GM19372 (cell line): ENCODE data around the gene DMAP1.
"Not testable (repeated sequence)": the region's sequence is repeated elsewhere in the genome, so short reads cannot be mapped to it uniquely, and the experiment has no call there.

Experiments
- ATAC-seq: cut with Tn5 transposase; IDR thresholded peaks from one replicate; pipeline ENCODE4 v1.9.1; 2021; ENCODE audit warnings: mild to moderate bottlenecking, low read depth, moderate library complexity; ENCODE audit not compliant: unreplicated experiment

DMAP1 gene

GRCh38 chr1:44213222-44214112 lies at the start of gene DMAP1:
TSS of gene DMAP1 (plus strand) at chr1:44213471. CDS start at chr1:44213754, 283 bp downstream.
- peak; percentile 71 for ATAC-seq

DNA sequence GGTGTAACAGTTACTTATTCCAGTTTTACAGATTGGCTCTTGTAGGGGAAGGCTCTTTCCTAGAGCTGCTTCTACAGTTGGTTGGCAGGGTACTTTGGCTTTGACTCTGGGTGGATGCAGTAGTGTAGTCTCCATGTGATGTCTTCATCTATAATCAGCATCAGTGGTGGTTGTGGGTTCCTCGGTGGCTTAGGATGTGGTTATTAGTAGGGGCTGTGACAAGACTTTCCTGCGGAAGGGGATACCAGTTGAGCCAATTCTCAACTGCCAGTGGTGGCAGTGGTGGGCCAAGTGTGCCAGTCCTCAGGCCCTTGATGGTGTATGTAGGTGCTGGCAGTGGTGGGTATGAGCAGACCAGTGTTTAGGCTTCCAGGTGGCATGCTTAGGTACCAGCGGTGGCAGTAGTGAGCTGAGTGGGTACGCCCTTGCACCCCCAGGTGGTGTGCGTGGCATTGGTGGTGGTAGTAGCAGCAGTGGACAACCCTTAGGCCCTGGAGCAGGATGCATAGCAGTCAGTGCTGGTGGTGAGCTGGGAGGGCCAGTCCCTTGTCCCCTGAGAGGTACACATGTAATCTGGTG lies 44.7 kb upstream of the DMAP1 start:
- ATAC-seq: no peak

DNA sequence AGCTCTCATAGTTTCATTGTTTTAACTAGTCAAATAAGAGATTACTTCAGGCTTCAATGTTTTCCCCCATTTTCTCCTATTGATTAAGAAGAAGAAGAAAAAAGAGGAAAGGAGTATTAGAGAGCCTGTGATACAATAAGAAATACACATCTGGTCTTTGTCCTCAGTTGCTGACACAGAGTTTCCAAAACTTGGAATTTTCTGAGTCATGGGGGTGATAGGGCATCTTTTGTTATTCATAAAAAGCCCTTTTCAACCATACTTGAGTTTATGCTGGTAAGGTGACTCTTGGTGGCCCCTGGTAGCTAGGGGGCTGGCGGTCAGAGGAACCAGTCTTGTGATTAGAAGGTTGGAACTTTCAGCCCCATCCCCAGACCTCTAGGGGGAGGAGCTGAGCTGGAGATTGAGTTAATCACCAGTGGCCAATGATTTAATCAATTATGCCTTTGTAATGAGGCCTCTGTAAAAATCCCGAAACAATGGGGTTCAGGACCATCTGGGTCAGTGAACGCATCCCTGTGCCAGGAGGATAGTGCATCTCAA lies 42.9 kb upstream of the DMAP1 start:
- no peak for ATAC-seq

DNA sequence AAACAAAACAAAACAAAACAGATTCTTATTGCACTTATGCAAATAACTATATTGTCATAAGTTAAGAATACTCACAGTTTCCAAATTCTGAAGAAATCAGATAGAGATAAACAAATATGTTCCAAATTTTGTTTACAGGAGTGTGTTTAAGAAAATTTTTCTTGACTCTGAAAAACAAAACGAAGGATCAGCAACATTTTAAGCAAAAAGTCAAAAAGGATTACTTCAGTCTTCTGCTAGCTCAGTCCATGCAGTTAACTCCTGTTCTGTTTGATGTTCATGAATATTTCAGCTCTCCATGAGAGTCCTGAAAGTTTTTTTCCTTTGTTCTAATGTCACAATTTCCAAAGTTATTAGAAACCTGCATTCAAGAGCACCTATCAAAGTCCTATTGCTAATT lies 38.6 kb upstream of the DMAP1 start:
- ATAC-seq: no peak

DNA sequence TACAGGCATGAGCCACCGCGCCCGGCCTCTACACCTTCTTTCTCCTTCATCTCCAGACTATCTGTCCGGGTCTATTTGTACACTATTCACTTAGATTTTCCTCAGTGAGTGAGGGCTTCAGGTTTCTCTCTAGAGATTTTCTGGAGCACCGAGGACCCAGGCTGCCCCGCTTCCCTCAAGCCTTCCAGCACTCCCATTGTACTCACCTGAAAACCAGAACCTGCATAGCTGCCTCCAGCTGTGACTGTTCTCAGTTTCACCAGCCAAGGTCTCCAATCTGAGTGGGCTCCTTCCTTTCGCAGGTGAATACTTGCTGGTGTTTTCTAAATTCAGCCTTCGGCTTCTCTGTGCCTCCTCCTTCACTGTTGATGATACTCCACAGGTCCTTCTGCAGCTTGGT lies 12.9 kb upstream of the DMAP1 start:
- ATAC-seq: no peak

DNA sequence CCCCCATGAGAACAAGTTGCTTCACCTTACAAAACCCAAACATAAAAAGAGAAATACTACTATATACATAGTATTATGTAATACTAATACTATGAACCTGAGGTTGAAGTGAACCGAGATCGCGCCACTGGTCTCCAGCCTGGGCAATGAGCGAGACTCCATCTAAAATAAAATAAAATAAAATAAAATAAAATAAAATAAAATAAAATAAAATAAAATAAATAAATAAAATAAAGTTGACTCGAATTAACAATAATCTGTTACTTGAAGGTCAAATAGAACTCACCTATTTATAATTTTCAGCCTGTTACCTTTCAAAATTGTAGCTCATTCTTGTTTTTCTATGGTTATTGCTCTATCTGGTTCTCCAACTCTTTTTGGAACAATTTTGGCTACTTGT lies 6.7 kb upstream of the DMAP1 start:
- not testable (repeated sequence) for ATAC-seq

- ATAC-seq: no peak
These were observed 5.0 kb upstream of the DMAP1 start for GRCh38 chr1:44208226-44208625.

DNA sequence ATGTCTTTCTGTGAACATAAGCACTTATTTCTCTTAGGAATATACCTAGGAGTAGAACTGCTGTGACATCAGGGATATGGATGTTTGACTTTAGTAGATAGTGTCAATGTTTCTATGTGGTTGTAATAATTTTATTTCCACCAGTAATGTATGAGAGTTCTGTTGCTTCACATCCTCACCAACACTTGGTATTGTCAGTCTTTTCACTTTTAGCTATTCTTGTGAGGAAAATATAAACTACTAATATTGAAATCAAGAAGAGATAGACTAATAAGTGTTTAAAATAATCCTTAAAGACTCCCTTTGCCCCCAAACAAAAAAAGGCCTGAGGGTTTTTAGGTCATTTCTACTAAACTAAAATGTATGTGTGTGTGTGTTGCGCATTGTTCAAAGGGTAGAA lies 2.7 kb upstream of the DMAP1 start:
- ATAC-seq: no peak

DNA sequence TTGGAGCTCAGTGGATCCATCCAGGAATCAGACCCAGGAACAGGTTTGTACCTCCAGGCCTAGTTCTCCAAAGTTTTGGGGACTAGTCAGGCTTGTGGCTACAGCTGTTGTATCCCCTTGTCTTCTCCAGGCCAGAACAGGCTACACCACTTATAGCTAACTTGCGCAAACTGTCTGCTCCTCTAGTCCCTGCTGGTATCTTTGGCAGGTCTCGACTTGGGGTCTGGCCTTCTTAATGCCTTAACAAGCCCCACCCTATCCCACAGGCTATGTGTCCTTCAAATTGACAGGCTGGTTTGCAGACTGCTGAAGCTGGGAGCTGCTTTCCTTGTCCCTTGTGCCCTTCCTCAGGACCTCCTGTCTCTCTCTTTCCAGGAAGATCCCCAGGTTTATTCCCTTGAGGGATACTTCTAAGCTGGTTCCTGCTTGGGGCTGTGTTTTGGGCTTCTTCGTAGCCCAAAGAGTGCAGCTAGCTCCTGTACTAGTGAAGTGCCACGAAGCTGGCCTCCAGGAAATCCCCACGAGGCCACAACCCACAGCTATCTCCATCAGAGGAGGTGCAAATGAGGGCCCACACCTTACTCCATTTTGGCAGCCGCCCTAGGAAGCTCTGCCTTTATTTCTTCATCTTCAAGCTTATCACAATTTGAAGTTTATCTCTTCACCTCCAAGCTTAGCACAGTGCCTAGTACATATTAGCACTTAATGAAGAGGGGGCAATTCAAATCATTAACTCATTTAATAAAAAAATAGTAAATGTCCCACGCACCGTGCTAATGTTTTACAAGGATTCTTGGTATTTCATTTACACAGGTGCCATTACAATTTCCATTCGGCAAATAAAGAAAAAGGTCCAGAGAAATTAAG lies 683 bp upstream of the DMAP1 start:
- no peak for ATAC-seq

DNA sequence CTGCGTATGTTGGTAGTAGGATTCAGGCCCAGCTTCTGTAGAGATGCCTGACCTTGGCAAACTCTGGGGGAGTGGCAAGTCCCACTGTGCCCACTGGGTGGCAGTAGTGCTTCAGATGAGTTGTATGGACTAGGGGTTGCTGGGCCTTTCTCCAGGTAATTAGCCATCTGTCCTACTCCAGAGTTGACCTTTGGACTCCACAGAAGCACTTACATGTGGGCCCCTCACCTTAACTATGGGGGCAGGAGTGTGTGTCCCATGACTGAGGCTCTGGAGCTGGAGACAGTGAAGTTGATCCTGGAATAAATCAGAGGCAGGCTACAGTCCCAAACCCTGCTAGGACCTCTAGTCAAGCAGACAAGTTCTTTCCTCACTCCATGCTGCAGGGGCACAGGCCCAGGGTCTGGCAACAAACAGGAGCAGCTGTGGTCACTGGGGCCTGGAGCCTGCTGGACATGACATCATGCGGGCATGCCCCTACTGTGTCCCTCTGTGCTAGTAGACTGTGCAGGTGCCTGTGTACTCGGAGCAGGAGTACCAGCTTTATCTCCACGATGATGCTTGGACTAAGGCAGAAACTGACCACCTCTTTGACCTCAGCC lies 4.6 kb downstream of the DMAP1 start:
- no peak for ATAC-seq

DNA sequence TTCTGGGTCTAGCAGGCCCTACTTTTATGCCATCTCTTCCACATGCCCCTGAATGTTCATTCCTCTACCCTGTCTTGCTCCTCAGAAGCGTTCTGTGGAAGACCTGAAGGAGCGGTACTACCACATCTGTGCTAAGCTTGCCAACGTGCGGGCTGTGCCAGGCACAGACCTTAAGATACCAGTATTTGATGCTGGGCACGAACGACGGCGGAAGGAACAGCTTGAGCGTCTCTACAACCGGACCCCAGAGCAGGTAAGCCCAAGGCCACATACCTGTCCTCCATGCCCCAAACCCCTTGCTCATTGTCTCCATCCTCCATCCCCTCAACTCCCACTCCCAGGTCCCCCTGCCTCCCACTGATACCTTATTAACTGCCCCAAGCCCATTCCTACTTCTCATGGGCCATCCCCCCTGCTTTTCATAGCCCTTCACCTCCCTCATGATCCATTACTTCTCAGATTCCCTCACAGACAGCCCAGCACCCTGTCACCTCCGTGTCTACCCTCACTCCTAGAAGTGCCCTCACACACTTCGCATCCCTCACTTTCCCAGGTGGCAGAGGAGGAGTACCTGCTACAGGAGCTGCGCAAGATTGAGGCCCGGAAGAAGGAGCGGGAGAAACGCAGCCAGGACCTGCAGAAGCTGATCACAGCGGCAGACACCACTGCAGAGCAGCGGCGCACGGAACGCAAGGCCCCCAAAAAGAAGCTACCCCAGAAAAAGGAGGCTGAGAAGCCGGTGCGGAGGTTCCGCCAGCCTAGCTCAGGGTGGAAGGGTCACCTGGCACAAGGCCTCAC lies 5.4 kb downstream of the DMAP1 start:
- ATAC-seq: no peak

- no peak for ATAC-seq
These were observed 6.0 kb downstream of the DMAP1 start for GRCh38 chr1:44219301-44219626.

- ATAC-seq: no peak
These were observed 6.9 kb downstream of the DMAP1 start for GRCh38 chr1:44220001-44220751.

DNA sequence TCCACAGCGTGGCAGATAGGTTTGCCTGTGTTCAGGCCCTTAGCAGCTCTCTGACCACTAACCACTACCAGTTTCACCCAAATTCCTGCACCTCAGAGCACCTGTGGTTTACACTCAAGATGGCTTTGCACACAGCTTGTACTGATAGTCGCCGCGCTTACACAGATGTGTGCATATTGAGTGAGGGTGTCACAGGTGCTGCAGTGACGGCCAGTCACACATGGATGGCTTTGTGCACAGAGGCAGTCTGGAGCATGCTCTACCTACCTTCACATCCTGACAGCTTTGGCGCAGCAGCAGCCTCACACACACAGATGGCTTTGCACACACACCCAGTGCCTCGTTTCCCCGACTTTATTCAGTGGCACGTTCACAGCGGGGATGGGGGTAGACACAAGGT lies 7.5 kb downstream of the DMAP1 start:
- ATAC-seq: no peak

DNA sequence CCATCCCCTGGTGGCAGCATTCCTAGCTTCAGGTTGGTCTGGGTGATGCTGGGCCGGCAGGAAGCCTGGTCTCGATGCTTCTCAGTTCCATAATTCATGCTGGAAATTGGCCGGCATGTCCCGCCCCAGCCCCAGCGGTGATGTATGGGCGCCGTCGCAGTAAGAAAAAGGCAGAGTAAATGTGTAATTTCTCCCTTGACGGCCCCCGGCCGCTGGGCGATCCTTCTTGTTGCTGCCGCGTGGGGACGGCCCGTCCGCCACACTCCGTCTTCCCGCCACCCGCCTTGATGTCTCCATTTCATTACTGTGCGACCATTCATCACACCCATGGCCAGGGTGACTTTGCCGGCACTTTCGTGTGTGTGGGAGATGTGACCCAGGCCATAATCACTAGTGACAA lies 8.5 kb downstream of the DMAP1 start:
- ATAC-seq: no peak

DNA sequence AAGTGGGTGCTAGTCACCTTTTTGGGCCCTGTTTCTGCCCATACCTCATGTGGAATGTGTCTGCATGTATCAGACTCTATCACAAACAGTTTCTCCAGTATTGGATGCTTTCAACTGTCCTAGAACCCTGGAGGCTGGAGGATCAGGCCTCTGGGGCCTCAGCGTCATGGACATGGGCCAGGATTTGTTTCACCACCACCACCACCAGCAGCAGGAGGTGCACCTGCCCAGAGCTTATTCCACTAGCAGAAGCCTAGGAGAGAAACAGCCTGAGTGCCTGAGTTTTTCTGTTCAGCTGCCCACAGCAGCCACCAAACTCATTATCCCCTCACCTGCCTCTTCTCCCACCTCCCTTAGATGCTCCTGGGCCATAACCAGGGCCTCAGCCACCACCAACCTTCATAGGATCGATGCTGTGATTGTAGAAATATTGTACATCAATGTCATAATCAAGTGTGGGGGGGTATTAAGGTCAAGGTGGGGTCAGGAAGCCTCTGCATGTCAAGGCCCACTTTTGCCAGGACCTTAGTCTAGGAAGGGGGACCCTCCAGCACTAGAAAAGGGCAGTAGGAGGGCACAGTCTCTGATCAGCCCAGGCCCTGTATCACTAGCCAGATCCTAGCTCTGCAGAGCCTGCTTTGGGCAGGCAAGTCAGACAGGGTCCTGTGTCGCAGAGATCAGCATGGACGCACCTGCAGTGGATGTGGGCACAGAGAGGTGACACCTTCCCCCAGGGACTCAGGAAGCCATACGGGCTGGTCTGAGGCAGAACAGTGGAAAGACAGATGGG lies 9.3 kb downstream of the DMAP1 start:
- ATAC-seq: no peak

GRCh38 chr1:44223187-44223610 lies 9.9 kb downstream of the DMAP1 start:
- ATAC-seq: no peak

DNA sequence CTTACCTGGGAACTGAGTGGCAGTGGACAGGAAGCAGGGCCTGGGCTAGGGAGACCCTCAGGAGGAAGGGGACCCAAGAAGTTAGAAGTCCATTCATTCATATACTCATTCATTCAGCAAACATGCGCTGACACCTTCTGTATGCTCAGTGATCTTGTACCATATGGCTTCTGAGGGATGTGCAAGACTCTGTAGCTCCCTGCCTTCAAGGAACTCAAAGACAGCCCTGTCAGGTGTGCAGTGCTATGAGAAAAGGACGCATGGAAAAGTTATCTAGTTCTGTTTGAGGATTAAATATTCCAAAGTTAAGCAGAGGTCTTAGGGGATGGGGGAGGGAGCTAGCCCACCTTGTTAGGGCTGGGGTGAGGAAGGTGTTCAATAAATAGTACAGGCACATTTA lies 12.5 kb downstream of the DMAP1 start:
- ATAC-seq: no peak
